WTC11 (cell line): ENCODE data around the gene PSD2. TPM values are rescaled to one million over a fixed set of nuclear protein-coding genes. Genes with fewer than 3 reads are reported as not detected.

Experiments
- ATAC-seq: fragments of 200-7000 bp; cut with Tn5 transposase; 2 replicates; pipeline ENCODE4 v1.10.0; 2021; ENCODE audit warnings: mild to moderate bottlenecking, moderate library complexity
- CTCF ChIA-PET: fragments of 300-600 bp; sonication (Branson Sonifier 250); formaldehyde crosslinking; loops from one replicate; lab custom pipeline; 2021; ENCODE audit warnings: antibody characterized with exemption; lab: Charles Lee
- POLR2A ChIA-PET: fragments of 350-600 bp; sonication (Branson Sonifier 250); formaldehyde crosslinking; loops from one replicate; lab custom pipeline; 2021; ENCODE audit warnings: antibody characterized with exemption; lab: Charles Lee
- DNase-seq: peaks from one replicate; pipeline ENCODE4 v3.0.0; 2021; ENCODE audit warnings: low spot score
- H3K27ac Mint-ChIP-seq: 2 replicates; pipeline ENCODE4 v1.8.0; 2021; ENCODE audit warnings: mixed read lengths
- H3K27me3 Mint-ChIP-seq: 2 replicates; pipeline ENCODE4 v1.8.0; 2021; ENCODE audit warnings: low read depth, mild to moderate bottlenecking, moderate library complexity, mixed read lengths
- H3K36me3 Mint-ChIP-seq: 2 replicates; pipeline ENCODE4 v1.8.0; 2021; ENCODE audit warnings: mixed read lengths
- H3K4me1 Mint-ChIP-seq: 2 replicates; pipeline ENCODE4 v1.8.0; 2022; ENCODE audit warnings: mixed read lengths
- H3K4me3 Mint-ChIP-seq: 2 replicates; pipeline ENCODE4 v1.8.0; 2021; ENCODE audit warnings: mild to moderate bottlenecking, moderate library complexity, mixed read lengths
- H3K9me3 Mint-ChIP-seq: 2 replicates; pipeline ENCODE4 v1.8.0; 2021; ENCODE audit warnings: mixed read lengths
- ATF1 ChIP-seq: sonication (generic); formaldehyde crosslinking; IDR thresholded peaks from 2 replicates; pipeline ENCODE4 v1.8.1; 2023; ENCODE audit warnings: mild to moderate bottlenecking, moderate library complexity, missing genetic modification reagents
- EMX1 ChIP-seq: fragments of 250-450 bp; sonication (Bioruptor Pico); IDR thresholded peaks from 2 replicates; pipeline ENCODE4 v1.8.0; 2021; ENCODE audit warnings: mild to moderate bottlenecking
- ETV6 ChIP-seq: sonication (generic); formaldehyde crosslinking; IDR thresholded peaks from 2 replicates; pipeline ENCODE4 v1.8.1; 2022; ENCODE audit warnings: mild to moderate bottlenecking, missing genetic modification reagents
- GTF2I ChIP-seq: fragments of 250-450 bp; sonication (Bioruptor Pico); conservative IDR thresholded peaks from 2 replicates; pipeline ENCODE4 v1.4.0; 2021; ENCODE audit warnings: mild to moderate bottlenecking
- SMAD4 ChIP-seq: sonication (generic); formaldehyde crosslinking; IDR thresholded peaks from 2 replicates; pipeline ENCODE4 v1.8.0; 2022; ENCODE audit warnings: mild to moderate bottlenecking, missing genetic modification reagents
- TEAD4 ChIP-seq: sonication (generic); formaldehyde crosslinking; IDR thresholded peaks from 2 replicates; pipeline ENCODE4 v1.8.0; 2022; ENCODE audit warnings: mild to moderate bottlenecking, missing genetic modification reagents
- ZNF317 ChIP-seq: sonication (generic); formaldehyde crosslinking; IDR thresholded peaks from 2 replicates; pipeline ENCODE4 v1.8.1; 2023; ENCODE audit warnings: low read depth, mild to moderate bottlenecking, moderate library complexity, missing genetic modification reagents, borderline replicate concordance
- ZNF423 ChIP-seq: fragments of 250-450 bp; sonication (Bioruptor Pico); IDR thresholded peaks from 2 replicates; pipeline ENCODE4 v2.1.2; 2022; ENCODE audit warnings: mild to moderate bottlenecking, moderate library complexity
- ZNF671 ChIP-seq: fragments of 250-450 bp; sonication (Bioruptor Pico); IDR thresholded peaks from 2 replicates; pipeline ENCODE4 v1.8.0; 2021; ENCODE audit warnings: mild to moderate bottlenecking
- total RNA-seq: library from RNA; stranded (reverse); gene quantifications from 3 replicates; pipeline ENCODE4 v1.2.3, GENCODE V29; 2021
- TF ChIP-seq, protein P1 (sequence below): fragments of 250-450 bp; sonication (Bioruptor Pico); IDR thresholded peaks from 2 replicates; pipeline ENCODE4 v1.9.0; 2021; ENCODE audit warnings: mild to moderate bottlenecking, borderline replicate concordance
- TF ChIP-seq, protein P2 (sequence below): sonication (generic); formaldehyde crosslinking; IDR thresholded peaks from 2 replicates; pipeline ENCODE4 v1.8.1; 2023; ENCODE audit warnings: mild to moderate bottlenecking, moderate library complexity, missing genetic modification reagents
- TF ChIP-seq, protein P3 (sequence below): sonication (generic); formaldehyde crosslinking; conservative IDR thresholded peaks from 2 replicates; pipeline ENCODE4 v1.8.1; 2022; ENCODE audit warnings: mild to moderate bottlenecking, missing genetic modification reagents
- TF ChIP-seq, protein P4 (sequence below): sonication (generic); formaldehyde crosslinking; IDR thresholded peaks from 2 replicates; pipeline ENCODE4 v1.8.1; 2023; ENCODE audit warnings: mild to moderate bottlenecking, missing genetic modification reagents, moderate library complexity
- TF ChIP-seq, protein P5 (sequence below): fragments of 250-450 bp; sonication (Bioruptor Pico); IDR thresholded peaks from 2 replicates; pipeline ENCODE4 v1.9.0; 2021; ENCODE audit warnings: mild to moderate bottlenecking
- TF ChIP-seq, protein P6 (sequence below): sonication (generic); formaldehyde crosslinking; IDR thresholded peaks from 2 replicates; pipeline ENCODE4 v1.8.1; 2023; ENCODE audit warnings: mild to moderate bottlenecking, missing genetic modification reagents
- TF ChIP-seq, protein P7 (sequence below): sonication (generic); formaldehyde crosslinking; IDR thresholded peaks from 2 replicates; pipeline ENCODE4 v1.8.1; 2022; ENCODE audit warnings: mild to moderate bottlenecking, missing genetic modification reagents, moderate library complexity, borderline replicate concordance
- TF ChIP-seq, protein P8 (sequence below): sonication (generic); formaldehyde crosslinking; IDR thresholded peaks from 2 replicates; pipeline ENCODE4 v1.8.0; 2022; ENCODE audit warnings: mild to moderate bottlenecking, missing genetic modification reagents
- TF ChIP-seq, protein P9 (sequence below): sonication (generic); formaldehyde crosslinking; IDR thresholded peaks from 2 replicates; pipeline ENCODE4 v1.8.1; 2022; ENCODE audit warnings: low read depth, missing genetic modification reagents, borderline replicate concordance
- TF ChIP-seq, protein P10 (sequence below): sonication (generic); formaldehyde crosslinking; IDR thresholded peaks from 2 replicates; pipeline ENCODE4 v1.8.1; 2022; ENCODE audit warnings: mild to moderate bottlenecking, moderate library complexity, missing genetic modification reagents

Gene PSD2
- total RNA-seq, 1 experiment from 2014 or later, result 0.57 TPM

DNA sequence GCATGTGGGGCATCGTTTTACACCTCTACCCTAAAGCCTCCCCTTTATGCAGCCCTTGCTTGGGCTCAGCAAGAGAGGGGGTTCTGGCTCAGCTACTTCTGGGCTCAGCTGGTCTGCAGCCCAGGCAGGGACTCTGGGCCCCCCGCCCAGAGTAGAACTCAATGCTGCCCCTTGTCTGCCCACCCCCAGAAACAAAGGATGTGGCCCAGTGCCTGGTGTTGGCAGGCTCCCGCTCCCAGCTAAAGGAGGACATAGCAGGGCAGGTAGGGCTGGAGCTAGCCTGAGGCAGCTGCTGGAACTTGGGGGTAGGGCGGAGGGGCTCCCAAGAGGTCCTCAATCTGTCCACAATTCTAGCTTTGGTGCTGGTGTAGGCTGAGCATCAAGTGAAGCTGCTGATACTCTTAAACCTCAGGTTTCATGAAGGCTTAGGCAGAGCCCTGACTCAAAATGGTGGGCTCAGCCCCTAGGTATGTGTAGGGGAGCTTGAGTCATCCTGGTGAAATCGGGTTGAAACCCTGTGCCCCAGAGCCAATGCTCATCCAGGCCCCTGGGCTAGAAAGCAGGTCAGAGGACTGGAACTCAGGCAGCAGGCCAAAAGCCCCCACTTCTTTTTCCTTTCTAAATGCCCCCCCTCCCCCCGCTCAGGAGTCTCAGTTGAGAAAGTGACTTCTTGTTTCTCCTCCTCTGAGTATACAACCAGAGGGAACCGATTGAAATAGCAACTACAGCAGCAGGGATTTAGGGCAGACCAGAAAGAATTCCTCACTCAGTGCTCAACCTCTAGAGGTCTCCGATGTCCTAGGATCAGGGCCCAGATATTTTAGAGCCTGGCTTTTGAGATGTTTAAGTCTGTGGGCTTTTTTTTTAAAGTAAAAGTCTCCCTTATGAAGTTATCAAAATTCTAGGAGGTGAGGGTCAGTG, 11.4 kb downstream of the PSD2 start (continued):
- TF ChIP-seq TEAD4 (CRISPR knock-in tag) (no peak), ZNF671 (CRISPR knock-in tag) (no peak), GTF2I (CRISPR knock-in tag) (no peak), SMAD4 (CRISPR knock-in tag) (no peak), ATF1 (CRISPR knock-in tag) (no peak), EMX1 (CRISPR knock-in tag) (no peak), ZNF317 (CRISPR knock-in tag) (no peak)
- TF ChIP-seq, protein P1, sequence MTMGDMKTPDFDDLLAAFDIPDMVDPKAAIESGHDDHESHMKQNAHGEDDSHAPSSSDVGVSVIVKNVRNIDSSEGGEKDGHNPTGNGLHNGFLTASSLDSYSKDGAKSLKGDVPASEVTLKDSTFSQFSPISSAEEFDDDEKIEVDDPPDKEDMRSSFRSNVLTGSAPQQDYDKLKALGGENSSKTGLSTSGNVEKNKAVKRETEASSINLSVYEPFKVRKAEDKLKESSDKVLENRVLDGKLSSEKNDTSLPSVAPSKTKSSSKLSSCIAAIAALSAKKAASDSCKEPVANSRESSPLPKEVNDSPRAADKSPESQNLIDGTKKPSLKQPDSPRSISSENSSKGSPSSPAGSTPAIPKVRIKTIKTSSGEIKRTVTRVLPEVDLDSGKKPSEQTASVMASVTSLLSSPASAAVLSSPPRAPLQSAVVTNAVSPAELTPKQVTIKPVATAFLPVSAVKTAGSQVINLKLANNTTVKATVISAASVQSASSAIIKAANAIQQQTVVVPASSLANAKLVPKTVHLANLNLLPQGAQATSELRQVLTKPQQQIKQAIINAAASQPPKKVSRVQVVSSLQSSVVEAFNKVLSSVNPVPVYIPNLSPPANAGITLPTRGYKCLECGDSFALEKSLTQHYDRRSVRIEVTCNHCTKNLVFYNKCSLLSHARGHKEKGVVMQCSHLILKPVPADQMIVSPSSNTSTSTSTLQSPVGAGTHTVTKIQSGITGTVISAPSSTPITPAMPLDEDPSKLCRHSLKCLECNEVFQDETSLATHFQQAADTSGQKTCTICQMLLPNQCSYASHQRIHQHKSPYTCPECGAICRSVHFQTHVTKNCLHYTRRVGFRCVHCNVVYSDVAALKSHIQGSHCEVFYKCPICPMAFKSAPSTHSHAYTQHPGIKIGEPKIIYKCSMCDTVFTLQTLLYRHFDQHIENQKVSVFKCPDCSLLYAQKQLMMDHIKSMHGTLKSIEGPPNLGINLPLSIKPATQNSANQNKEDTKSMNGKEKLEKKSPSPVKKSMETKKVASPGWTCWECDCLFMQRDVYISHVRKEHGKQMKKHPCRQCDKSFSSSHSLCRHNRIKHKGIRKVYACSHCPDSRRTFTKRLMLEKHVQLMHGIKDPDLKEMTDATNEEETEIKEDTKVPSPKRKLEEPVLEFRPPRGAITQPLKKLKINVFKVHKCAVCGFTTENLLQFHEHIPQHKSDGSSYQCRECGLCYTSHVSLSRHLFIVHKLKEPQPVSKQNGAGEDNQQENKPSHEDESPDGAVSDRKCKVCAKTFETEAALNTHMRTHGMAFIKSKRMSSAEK, result no peak
- TF ChIP-seq, protein P2, sequence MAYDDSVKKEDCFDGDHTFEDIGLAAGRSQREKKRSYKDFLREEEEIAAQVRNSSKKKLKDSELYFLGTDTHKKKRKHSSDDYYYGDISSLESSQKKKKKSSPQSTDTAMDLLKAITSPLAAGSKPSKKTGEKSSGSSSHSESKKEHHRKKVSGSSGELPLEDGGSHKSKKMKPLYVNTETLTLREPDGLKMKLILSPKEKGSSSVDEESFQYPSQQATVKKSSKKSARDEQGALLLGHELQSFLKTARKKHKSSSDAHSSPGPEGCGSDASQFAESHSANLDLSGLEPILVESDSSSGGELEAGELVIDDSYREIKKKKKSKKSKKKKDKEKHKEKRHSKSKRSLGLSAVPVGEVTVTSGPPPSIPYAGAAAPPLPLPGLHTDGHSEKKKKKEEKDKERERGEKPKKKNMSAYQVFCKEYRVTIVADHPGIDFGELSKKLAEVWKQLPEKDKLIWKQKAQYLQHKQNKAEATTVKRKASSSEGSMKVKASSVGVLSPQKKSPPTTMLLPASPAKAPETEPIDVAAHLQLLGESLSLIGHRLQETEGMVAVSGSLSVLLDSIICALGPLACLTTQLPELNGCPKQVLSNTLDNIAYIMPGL (CRISPR knock-in tag), result no peak
- TF ChIP-seq, protein P3, sequence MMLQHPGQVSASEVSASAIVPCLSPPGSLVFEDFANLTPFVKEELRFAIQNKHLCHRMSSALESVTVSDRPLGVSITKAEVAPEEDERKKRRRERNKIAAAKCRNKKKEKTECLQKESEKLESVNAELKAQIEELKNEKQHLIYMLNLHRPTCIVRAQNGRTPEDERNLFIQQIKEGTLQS (CRISPR knock-in tag), result no peak
- TF ChIP-seq, protein P4, sequence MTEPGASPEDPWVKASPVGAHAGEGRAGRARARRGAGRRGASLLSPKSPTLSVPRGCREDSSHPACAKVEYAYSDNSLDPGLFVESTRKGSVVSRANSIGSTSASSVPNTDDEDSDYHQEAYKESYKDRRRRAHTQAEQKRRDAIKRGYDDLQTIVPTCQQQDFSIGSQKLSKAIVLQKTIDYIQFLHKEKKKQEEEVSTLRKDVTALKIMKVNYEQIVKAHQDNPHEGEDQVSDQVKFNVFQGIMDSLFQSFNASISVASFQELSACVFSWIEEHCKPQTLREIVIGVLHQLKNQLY, result no peak
- TF ChIP-seq, protein P5, sequence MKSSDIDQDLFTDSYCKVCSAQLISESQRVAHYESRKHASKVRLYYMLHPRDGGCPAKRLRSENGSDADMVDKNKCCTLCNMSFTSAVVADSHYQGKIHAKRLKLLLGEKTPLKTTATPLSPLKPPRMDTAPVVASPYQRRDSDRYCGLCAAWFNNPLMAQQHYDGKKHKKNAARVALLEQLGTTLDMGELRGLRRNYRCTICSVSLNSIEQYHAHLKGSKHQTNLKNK (CRISPR knock-in tag), result no peak
- TF ChIP-seq, protein P6, sequence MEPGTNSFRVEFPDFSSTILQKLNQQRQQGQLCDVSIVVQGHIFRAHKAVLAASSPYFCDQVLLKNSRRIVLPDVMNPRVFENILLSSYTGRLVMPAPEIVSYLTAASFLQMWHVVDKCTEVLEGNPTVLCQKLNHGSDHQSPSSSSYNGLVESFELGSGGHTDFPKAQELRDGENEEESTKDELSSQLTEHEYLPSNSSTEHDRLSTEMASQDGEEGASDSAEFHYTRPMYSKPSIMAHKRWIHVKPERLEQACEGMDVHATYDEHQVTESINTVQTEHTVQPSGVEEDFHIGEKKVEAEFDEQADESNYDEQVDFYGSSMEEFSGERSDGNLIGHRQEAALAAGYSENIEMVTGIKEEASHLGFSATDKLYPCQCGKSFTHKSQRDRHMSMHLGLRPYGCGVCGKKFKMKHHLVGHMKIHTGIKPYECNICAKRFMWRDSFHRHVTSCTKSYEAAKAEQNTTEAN (CRISPR knock-in tag), result no peak
- TF ChIP-seq, all 79 proteins: peak for 0

DNA sequence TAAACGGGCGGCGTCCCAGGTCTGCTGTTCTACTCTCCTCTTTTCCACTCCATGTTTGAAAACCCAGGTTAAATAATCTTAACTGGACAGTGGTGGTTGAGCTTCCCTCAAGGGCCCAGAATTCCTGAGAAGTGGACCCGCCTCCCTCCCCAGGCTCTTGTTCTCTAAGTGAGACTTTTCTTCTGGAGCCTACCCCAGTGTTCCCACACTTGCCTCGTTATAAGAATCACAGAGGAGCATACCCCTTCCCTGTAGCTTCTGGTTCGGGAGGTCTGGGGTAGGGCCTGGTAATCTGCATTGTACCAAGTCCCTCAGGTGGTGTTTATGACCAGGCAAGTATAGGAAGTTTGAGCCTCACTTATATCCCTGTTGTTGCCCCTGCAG, 12.0 kb downstream of the PSD2 start:
- POLR2A ChIA-PET, result no interaction called here
- ATAC-seq, result no peak
- H3K9me3 Mint-ChIP-seq, result no peaks in the 10 kb centered on the region
- TF ChIP-seq ZNF423, result no peak
- no peak for TF ChIP-seq ETV6 (CRISPR knock-in tag)
- TF ChIP-seq, protein P7, sequence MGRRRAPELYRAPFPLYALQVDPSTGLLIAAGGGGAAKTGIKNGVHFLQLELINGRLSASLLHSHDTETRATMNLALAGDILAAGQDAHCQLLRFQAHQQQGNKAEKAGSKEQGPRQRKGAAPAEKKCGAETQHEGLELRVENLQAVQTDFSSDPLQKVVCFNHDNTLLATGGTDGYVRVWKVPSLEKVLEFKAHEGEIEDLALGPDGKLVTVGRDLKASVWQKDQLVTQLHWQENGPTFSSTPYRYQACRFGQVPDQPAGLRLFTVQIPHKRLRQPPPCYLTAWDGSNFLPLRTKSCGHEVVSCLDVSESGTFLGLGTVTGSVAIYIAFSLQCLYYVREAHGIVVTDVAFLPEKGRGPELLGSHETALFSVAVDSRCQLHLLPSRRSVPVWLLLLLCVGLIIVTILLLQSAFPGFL (CRISPR knock-in tag), result no peak
- TF ChIP-seq, protein P5 (CRISPR knock-in tag), result no peak
- TF ChIP-seq ZNF317 (CRISPR knock-in tag), result no peak
- TF ChIP-seq, protein P8, sequence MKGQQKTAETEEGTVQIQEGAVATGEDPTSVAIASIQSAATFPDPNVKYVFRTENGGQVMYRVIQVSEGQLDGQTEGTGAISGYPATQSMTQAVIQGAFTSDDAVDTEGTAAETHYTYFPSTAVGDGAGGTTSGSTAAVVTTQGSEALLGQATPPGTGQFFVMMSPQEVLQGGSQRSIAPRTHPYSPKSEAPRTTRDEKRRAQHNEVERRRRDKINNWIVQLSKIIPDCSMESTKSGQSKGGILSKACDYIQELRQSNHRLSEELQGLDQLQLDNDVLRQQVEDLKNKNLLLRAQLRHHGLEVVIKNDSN (CRISPR knock-in tag), result no peak
- TF ChIP-seq, protein P9, sequence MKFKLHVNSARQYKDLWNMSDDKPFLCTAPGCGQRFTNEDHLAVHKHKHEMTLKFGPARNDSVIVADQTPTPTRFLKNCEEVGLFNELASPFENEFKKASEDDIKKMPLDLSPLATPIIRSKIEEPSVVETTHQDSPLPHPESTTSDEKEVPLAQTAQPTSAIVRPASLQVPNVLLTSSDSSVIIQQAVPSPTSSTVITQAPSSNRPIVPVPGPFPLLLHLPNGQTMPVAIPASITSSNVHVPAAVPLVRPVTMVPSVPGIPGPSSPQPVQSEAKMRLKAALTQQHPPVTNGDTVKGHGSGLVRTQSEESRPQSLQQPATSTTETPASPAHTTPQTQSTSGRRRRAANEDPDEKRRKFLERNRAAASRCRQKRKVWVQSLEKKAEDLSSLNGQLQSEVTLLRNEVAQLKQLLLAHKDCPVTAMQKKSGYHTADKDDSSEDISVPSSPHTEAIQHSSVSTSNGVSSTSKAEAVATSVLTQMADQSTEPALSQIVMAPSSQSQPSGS, result no peak
- TF ChIP-seq, protein P10, sequence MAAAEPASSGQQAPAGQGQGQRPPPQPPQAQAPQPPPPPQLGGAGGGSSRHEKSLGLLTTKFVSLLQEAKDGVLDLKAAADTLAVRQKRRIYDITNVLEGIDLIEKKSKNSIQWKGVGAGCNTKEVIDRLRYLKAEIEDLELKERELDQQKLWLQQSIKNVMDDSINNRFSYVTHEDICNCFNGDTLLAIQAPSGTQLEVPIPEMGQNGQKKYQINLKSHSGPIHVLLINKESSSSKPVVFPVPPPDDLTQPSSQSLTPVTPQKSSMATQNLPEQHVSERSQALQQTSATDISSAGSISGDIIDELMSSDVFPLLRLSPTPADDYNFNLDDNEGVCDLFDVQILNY (CRISPR knock-in tag), result no peak

More for the DNA sequence above, 12.0 kb downstream of the PSD2 start:
- peaks cover 3% of the 10 kb centered on the region; the same call in 1 of the 2 replicates for H3K27me3 Mint-ChIP-seq
- H3K36me3 Mint-ChIP-seq, result no peaks in the 10 kb centered on the region
- no peaks in the 10 kb centered on the region for H3K4me1 Mint-ChIP-seq
- DNase-seq, result no peak
- H3K4me3 Mint-ChIP-seq, result no peak overlapping the region
- CTCF ChIA-PET, result interaction anchor here (0.8 to 2.6 kb wide), 3 partner anchors 20 to 161 kb away, joined by 3 to 14 read pairs (median 13); no protein-coding TSS in a partner anchor
- no peak overlapping the region for H3K27ac Mint-ChIP-seq
